BLaER1 (cell line): Measurements from ENCODE around the gene GPR15.

ENCODE experiments used
- H3K27ac ChIP-seq: shearing (Covaris generic); formaldehyde crosslinking; 2 replicates; pipeline ENCODE4 v1.8.1; 2022
- H3K27me3 ChIP-seq: shearing (Covaris generic); formaldehyde crosslinking; 2 replicates; pipeline ENCODE4 v1.8.1; 2022
- H3K36me3 ChIP-seq: shearing (Covaris generic); formaldehyde crosslinking; 2 replicates; pipeline ENCODE4 v1.8.1; 2022
- H3K4me1 ChIP-seq: shearing (Covaris generic); formaldehyde crosslinking; 2 replicates; pipeline ENCODE4 v1.8.1; 2022
- H3K4me2 ChIP-seq: shearing (Covaris generic); formaldehyde crosslinking; 2 replicates; pipeline ENCODE4 v1.8.1; 2022
- H3K4me3 ChIP-seq: shearing (Covaris generic); formaldehyde crosslinking; 2 replicates; pipeline ENCODE4 v1.8.1; 2022
- H3K9ac ChIP-seq: shearing (Covaris generic); formaldehyde crosslinking; 2 replicates; pipeline ENCODE4 v1.8.1; 2022
- H3K9me3 ChIP-seq: shearing (Covaris generic); formaldehyde crosslinking; 2 replicates; pipeline ENCODE4 v1.8.1; 2022
- H4K20me1 ChIP-seq: shearing (Covaris generic); formaldehyde crosslinking; 2 replicates; pipeline ENCODE4 v1.8.1; 2022
- Cebpa-rat ChIP-seq: shearing (Covaris generic); IDR thresholded peaks from 2 replicates; pipeline ENCODE4 v1.8.1; 2022

GPR15 gene

DNA sequence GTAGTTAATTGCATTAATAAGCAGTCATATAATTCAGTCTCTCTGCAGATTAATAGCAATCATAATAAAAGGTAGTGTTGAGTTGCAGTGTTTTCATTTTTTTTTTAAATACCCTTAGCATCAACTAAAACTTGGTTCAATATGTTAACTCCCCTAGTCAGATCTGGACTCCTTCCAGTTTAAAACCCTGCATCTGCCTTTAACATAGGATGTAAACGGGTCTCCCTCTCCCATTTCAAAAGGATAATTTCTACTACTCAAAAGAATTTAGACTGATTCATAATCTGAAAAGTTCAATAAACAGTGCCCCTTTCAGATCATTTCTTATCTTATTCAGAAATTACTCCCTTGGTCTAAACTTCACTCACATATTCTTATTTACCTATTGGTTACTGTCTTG, 50.3 kb downstream of the GPR15 start:
- Histone ChIP-seq H3K4me3 (no peak overlapping the region), H3K27me3 (no peaks in the 10 kb centered on the region), H3K9me3 (no peaks in the 10 kb centered on the region), H3K36me3 (peaks cover 79% of the 10 kb centered on the region), H3K9ac (no peak overlapping the region), H3K4me2 (no peak overlapping the region), H3K4me1 (no peaks in the 10 kb centered on the region), H4K20me1 (no peaks in the 10 kb centered on the region), H3K27ac (no peak overlapping the region)
- no peak for TF ChIP-seq Cebpa-rat

DNA sequence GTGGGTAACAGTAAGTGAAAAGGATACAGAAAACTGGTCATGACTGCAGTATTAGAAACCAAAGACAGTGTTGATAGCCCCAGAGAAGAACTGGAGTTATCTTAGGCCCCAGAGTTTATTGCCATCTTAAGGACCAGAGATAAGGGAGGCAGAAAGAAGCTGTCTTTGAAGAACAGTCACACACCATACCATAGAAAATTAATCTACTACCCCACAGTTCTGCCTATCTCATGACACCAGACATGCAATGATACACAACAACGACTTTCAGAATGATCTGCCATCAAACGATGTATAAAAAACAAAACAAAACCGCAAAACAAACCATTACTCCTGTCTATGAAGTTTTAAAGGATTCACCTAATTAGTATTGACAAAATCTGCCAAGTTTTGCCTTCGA, 52.0 kb downstream of the GPR15 start:
- Histone ChIP-seq H3K4me1 (no peaks in the 10 kb centered on the region), H3K9ac (no peak overlapping the region), H3K9me3 (no peaks in the 10 kb centered on the region), H3K27ac (no peak overlapping the region), H3K27me3 (no peaks in the 10 kb centered on the region), H4K20me1 (no peaks in the 10 kb centered on the region), H3K36me3 (peaks cover 76% of the 10 kb centered on the region), H3K4me3 (no peak overlapping the region), H3K4me2 (no peak overlapping the region)
- no peak for TF ChIP-seq Cebpa-rat
